ENCODE results near the gene ARSJ. TPM values are rescaled to one million over a fixed set of nuclear protein-coding genes. Genes with fewer than 3 reads are reported as not detected.

Gene ARSJ
- polyA plus RNA-seq, 1 donor (not counting 4 experiments of a cell fraction or from before 2014, with no cell fraction given): 15.7 TPM

DNA sequence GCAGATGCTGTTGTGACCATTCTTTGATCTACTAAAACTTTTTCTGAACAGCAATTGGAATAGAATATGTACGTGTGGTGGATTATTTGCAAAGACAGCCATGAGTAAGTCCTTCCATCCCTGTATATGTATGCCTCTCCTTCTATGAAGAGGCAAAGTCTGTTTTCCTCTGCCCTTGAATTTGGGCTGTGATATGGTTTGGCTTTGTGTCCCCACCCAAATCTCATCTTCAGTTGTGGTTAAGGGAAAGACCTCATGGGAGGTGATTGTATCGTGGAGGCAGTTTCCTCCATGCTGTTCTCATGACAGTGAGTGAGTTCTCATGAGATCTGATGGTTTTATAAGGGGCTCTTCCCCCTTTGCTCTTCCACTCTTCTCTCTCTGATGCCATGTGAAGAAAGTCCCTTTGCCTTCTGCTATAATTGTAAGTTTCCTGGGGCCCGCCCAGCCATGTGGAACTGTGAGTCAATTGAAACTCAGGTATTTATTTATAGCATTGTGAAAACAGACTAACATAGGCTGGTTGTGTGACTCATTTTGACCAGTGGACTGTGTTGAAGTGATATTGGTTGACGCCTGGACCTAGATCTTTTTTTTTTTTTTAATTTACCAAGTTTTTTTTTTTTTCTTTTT, 109.6 kb downstream of the ARSJ start:
- TF ChIP-seq EZH2 (IDR thresholded peaks at IDR 0.05; ENCODE audit: low read length) (no peak), CTCF (optimal IDR thresholded peaks at IDR 0.05 in 1 of 3, IDR thresholded peaks at IDR 0.05 in 1 of 3, conservative IDR thresholded peaks at IDR 0.05 in 1 of 3; ENCODE audit: extremely low read depth in 1 of 3, insufficient read depth in 2 of 3, low read length in 3 of 3) (no peak)
- no peak for FAIRE-seq
- Histone ChIP-seq H3K4me1 (ENCODE audit: control insufficient read depth, extremely low read depth, insufficient read depth, low read length) (no peaks in the 10 kb centered on the region), H3K9me3 (ENCODE audit: control insufficient read depth, low read depth, low read length) (no peaks in the 10 kb centered on the region), H3K79me2 (ENCODE audit: control insufficient read depth, insufficient read depth, low read length) (no peaks in the 10 kb centered on the region), H3K9me1 (ENCODE audit: control insufficient read depth, extremely low read depth, insufficient read depth, low read length) (no peaks in the 10 kb centered on the region), H3K4me3 (ENCODE audit: control insufficient read depth in 2 of 3, extremely low read depth in 1 of 3, insufficient read depth in 2 of 3, low read depth in 1 of 3, low read length in 3 of 3) (no peak overlapping the region), H3K27ac (ENCODE audit: control insufficient read depth, insufficient read depth, low read length) (no peak overlapping the region), H4K20me1 (ENCODE audit: control insufficient read depth, extremely low read depth, insufficient read depth, low read length) (no peaks in the 10 kb centered on the region), H2AFZ (ENCODE audit: control insufficient read depth, low read length) (no peak overlapping the region), H3K36me3 (ENCODE audit: control insufficient read depth in 2 of 2, extremely low read depth in 1 of 2, insufficient read depth in 2 of 2, low read length in 2 of 2) (no peaks in the 10 kb centered on the region), H3K4me2 (ENCODE audit: control insufficient read depth, extremely low read depth, insufficient read depth, low read depth, low read length) (no peak overlapping the region), H3K27me3 (ENCODE audit: control insufficient read depth, extremely low read depth, insufficient read depth, low read length) (no peaks in the 10 kb centered on the region), H3K9ac (ENCODE audit: control insufficient read depth, extremely low read depth, insufficient read depth, low read length) (no peak overlapping the region)
- dilution Hi-C loops (cut with MboI; ENCODE audit: extremely low pct_ligation_motif_present, low sequenced_read_pairs): no loop called here
- DNase-seq (ENCODE audit: low read depth, low spot score): no peak

- H3K4me2 ChIP-seq (ENCODE audit: control insufficient read depth, extremely low read depth, insufficient read depth, low read depth, low read length): no peak overlapping the region
These were observed 112.8 kb downstream of the ARSJ start for GRCh38 chr4:113866611-113867010.

More at GRCh38 chr4:113866611-113867010, 112.8 kb downstream of the ARSJ start:
- Histone ChIP-seq H3K4me1 (ENCODE audit: control insufficient read depth, extremely low read depth, insufficient read depth, low read length) (no peaks in the 10 kb centered on the region), H3K4me3 (ENCODE audit: control insufficient read depth in 2 of 3, extremely low read depth in 1 of 3, insufficient read depth in 2 of 3, low read depth in 1 of 3, low read length in 3 of 3) (no peak overlapping the region), H2AFZ (ENCODE audit: control insufficient read depth, low read length) (no peak overlapping the region), H4K20me1 (ENCODE audit: control insufficient read depth, extremely low read depth, insufficient read depth, low read length) (no peaks in the 10 kb centered on the region), H3K9ac (ENCODE audit: control insufficient read depth, extremely low read depth, insufficient read depth, low read length) (no peak overlapping the region), H3K9me1 (ENCODE audit: control insufficient read depth, extremely low read depth, insufficient read depth, low read length) (no peaks in the 10 kb centered on the region), H3K9me3 (ENCODE audit: control insufficient read depth, low read depth, low read length) (no peaks in the 10 kb centered on the region), H3K27me3 (ENCODE audit: control insufficient read depth, extremely low read depth, insufficient read depth, low read length) (no peaks in the 10 kb centered on the region), H3K79me2 (ENCODE audit: control insufficient read depth, insufficient read depth, low read length) (no peaks in the 10 kb centered on the region), H3K36me3 (ENCODE audit: control insufficient read depth in 2 of 2, extremely low read depth in 1 of 2, insufficient read depth in 2 of 2, low read length in 2 of 2) (no peaks in the 10 kb centered on the region), H3K27ac (ENCODE audit: control insufficient read depth, insufficient read depth, low read length) (no peak overlapping the region)
- FAIRE-seq: no peak
- DNase-seq (ENCODE audit: low read depth, low spot score): no peak
- dilution Hi-C loops (cut with MboI; ENCODE audit: extremely low pct_ligation_motif_present, low sequenced_read_pairs): no loop called here
- TF ChIP-seq CTCF (optimal IDR thresholded peaks at IDR 0.05 in 1 of 3, IDR thresholded peaks at IDR 0.05 in 1 of 3, conservative IDR thresholded peaks at IDR 0.05 in 1 of 3; ENCODE audit: extremely low read depth in 1 of 3, insufficient read depth in 2 of 3, low read length in 3 of 3): no peak
- TF ChIP-seq EZH2 (IDR thresholded peaks at IDR 0.05; ENCODE audit: low read length): no peak

Measured in keratinocyte (primary cell).